Body of pancreas (tissue), 4 donors: ENCODE results near the gene WDR86.

Experiments
- CTCF ChIP-seq, 7 experiments: fragments of 450-650 bp in 4 of 7; fragments of 200-600 bp in 3 of 7; sonication (generic) in 3 of 7; IDR thresholded peaks; one replicate each; pipeline ENCODE4 v1.5.1; 2016 to 2019; ENCODE audit warnings: antibody characterized with exemption in 7 of 7
- POLR2A ChIP-seq, 3 donors: fragments of 450-650 bp; IDR thresholded peaks; one replicate each; pipeline ENCODE4 v1.6.1; 2016; ENCODE audit warnings: antibody characterized with exemption in 3 of 3, mild to moderate bottlenecking in 2 of 3

DNA sequence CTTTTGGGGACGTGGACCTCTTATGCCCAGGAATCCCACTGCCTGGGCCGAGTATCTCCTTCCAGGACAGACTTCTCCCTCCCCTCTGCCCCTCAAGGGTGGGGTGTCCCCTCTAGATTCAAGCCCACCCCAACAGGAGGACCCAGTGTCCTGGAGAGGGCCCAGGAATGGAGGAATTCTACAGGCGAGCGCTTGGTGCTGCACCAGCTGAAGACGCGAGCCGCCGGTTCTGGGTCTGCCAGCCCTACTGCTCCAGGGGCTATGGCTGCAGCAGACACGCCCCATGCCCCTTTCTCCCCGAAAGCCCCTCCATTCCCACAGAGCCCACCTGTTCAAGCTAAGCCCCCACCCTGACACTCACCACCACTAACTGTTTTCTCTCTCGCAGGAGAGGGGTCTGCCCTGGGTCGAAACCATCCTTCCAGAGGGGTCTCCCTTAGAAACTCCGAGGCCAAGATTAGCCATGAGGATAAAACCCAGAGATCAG, 21.5 kb upstream of the WDR86 start:
- TF ChIP-seq POLR2A (IDR thresholded peaks at IDR 0.05) = no peak
- TF ChIP-seq CTCF (IDR thresholded peaks at IDR 0.05) = no peak
